ENCODE measurements around the gene LEUTX. TPM values are rescaled to one million over a fixed set of nuclear protein-coding genes. Genes with fewer than 3 reads are reported as not detected.

The LEUTX gene
- not detected for total RNA-seq
- not detected for polyA plus RNA-seq

GRCh38 chr19:39778763-39779162, at the start of gene LEUTX:
Gene LEUTX, plus strand, starts transcription at chr19:39778854. Its CDS starts 67 bp downstream, at chr19:39778921.
- H3K4me3 Mint-ChIP-seq = no peak within 1 kb of the TSS
- H3K36me3 ChIP-seq (ENCODE audit: insufficient read depth, low read length) = no peaks in the 10 kb centered on the region
- no peaks in the 10 kb centered on the region for H3K9me3 Mint-ChIP-seq
- CTCF ChIA-PET = no interaction called here
- no peak within 1 kb of the TSS for H3K27ac Mint-ChIP-seq
- no peak for DNase-seq
- H3K27me3 Mint-ChIP-seq = peaks cover 18 to 27% of the 10 kb centered on the region in 2 donors
- no peaks in the 10 kb centered on the region for H3K9me3 ChIP-seq (ENCODE audit: low read length)
- no peak within 1 kb of the TSS for H3K27ac ChIP-seq (ENCODE audit: low read depth, low read length)
- H3K27me3 ChIP-seq (ENCODE audit: insufficient read depth, low read length, poor library complexity, severe bottlenecking) = peaks cover 3% of the 10 kb centered on the region
- no peak within 1 kb of the TSS for H3K4me3 ChIP-seq (ENCODE audit: low read length)
- no peaks in the 10 kb centered on the region for H3K36me3 Mint-ChIP-seq
- POLR2A ChIA-PET = no interaction called here
- no peaks in the 10 kb centered on the region for H3K4me1 ChIP-seq (ENCODE audit: insufficient read depth, low read length)
- H3K4me1 Mint-ChIP-seq = peaks cover 0 to 5% (median 0%) of the 10 kb centered on the region in 3 donors

GRCh38 chr19:39729594-39729993, 49.1 kb upstream of the LEUTX start:
- Histone ChIP-seq H3K9me3 (ENCODE audit: low read length) (no peaks in the 10 kb centered on the region), H3K27me3 (ENCODE audit: insufficient read depth, low read length, poor library complexity, severe bottlenecking) (peaks cover 3% of the 10 kb centered on the region), H3K27ac (ENCODE audit: low read depth, low read length) (no peak overlapping the region), H3K4me3 (ENCODE audit: low read length) (no peak overlapping the region), H3K4me1 (ENCODE audit: insufficient read depth, low read length) (no peaks in the 10 kb centered on the region), H3K36me3 (ENCODE audit: insufficient read depth, low read length) (no peaks in the 10 kb centered on the region)
- H3K4me1 Mint-ChIP-seq = no peaks in the 10 kb centered on the region
- no peaks in the 10 kb centered on the region for H3K9me3 Mint-ChIP-seq
- no peaks in the 10 kb centered on the region for H3K36me3 Mint-ChIP-seq
- DNase-seq = no peak
- ChIA-PET POLR2A (no interaction called here), CTCF (no interaction called here)
- H3K27me3 Mint-ChIP-seq = peaks cover 9 to 51% of the 10 kb centered on the region in 2 donors
- H3K27ac Mint-ChIP-seq = no peak overlapping the region
- H3K4me3 Mint-ChIP-seq = no peak overlapping the region

GRCh38 chr19:39731685-39732084, 47.0 kb upstream of the LEUTX start:
- H3K9me3 ChIP-seq (ENCODE audit: low read length) = no peaks in the 10 kb centered on the region
- Mint-ChIP-seq H3K27me3 (peaks cover 8 to 38% of the 10 kb centered on the region in 2 donors), H3K27ac (no peak overlapping the region), H3K36me3 (no peaks in the 10 kb centered on the region), H3K4me1 (no peaks in the 10 kb centered on the region), H3K4me3 (no peak overlapping the region), H3K9me3 (no peaks in the 10 kb centered on the region)
- H3K27me3 ChIP-seq (ENCODE audit: insufficient read depth, low read length, poor library complexity, severe bottlenecking) = peaks cover 3% of the 10 kb centered on the region
- POLR2A ChIA-PET = no interaction called here
- no peaks in the 10 kb centered on the region for H3K36me3 ChIP-seq (ENCODE audit: insufficient read depth, low read length)
- H3K4me1 ChIP-seq (ENCODE audit: insufficient read depth, low read length) = peaks cover 8% of the 10 kb centered on the region
- CTCF ChIA-PET = no interaction called here
- H3K4me3 ChIP-seq (ENCODE audit: low read length) = no peak overlapping the region
- no peak overlapping the region for H3K27ac ChIP-seq (ENCODE audit: low read depth, low read length)
- no peak for DNase-seq

GRCh38 chr19:39733841-39734240, 44.8 kb upstream of the LEUTX start:
- no peak for DNase-seq
- H3K4me3 Mint-ChIP-seq = no peak overlapping the region
- Histone ChIP-seq H3K4me3 (ENCODE audit: low read length) (no peak overlapping the region), H3K4me1 (ENCODE audit: insufficient read depth, low read length) (peaks cover 12% of the 10 kb centered on the region), H3K9me3 (ENCODE audit: low read length) (no peaks in the 10 kb centered on the region), H3K36me3 (ENCODE audit: insufficient read depth, low read length) (no peaks in the 10 kb centered on the region), H3K27ac (ENCODE audit: low read depth, low read length) (no peak overlapping the region), H3K27me3 (ENCODE audit: insufficient read depth, low read length, poor library complexity, severe bottlenecking) (no peaks in the 10 kb centered on the region)
- ChIA-PET CTCF (no interaction called here), POLR2A (no interaction called here)
- no peak overlapping the region for H3K27ac Mint-ChIP-seq
- H3K9me3 Mint-ChIP-seq = no peaks in the 10 kb centered on the region
- H3K4me1 Mint-ChIP-seq = peaks cover 0 to 9% (median 0%) of the 10 kb centered on the region in 3 donors
- H3K36me3 Mint-ChIP-seq = no peaks in the 10 kb centered on the region
- peaks cover 12 to 31% of the 10 kb centered on the region in 2 donors for H3K27me3 Mint-ChIP-seq

- H3K4me1 Mint-ChIP-seq = peaks cover 0 to 15% (median 2%) of the 10 kb centered on the region in 3 donors
- POLR2A ChIA-PET = no interaction called here
- H3K27me3 Mint-ChIP-seq = peaks cover 14 to 32% of the 10 kb centered on the region in 2 donors
- no peaks in the 10 kb centered on the region for H3K36me3 Mint-ChIP-seq
- Histone ChIP-seq H3K4me3 (ENCODE audit: low read length) (no peak overlapping the region), H3K4me1 (ENCODE audit: insufficient read depth, low read length) (peaks cover 12% of the 10 kb centered on the region), H3K27me3 (ENCODE audit: insufficient read depth, low read length, poor library complexity, severe bottlenecking) (no peaks in the 10 kb centered on the region), H3K27ac (ENCODE audit: low read depth, low read length) (no peak overlapping the region), H3K9me3 (ENCODE audit: low read length) (no peaks in the 10 kb centered on the region), H3K36me3 (ENCODE audit: insufficient read depth, low read length) (no peaks in the 10 kb centered on the region)
- no peak overlapping the region for H3K4me3 Mint-ChIP-seq
- no peak for DNase-seq
- no peaks in the 10 kb centered on the region for H3K9me3 Mint-ChIP-seq
- CTCF ChIA-PET = no interaction called here
- H3K27ac Mint-ChIP-seq = no peak overlapping the region
Observed at GRCh38 chr19:39735688-39736087, 43.0 kb upstream of the LEUTX start.

- H3K36me3 ChIP-seq (ENCODE audit: insufficient read depth, low read length) = no peaks in the 10 kb centered on the region
- H3K4me1 ChIP-seq (ENCODE audit: insufficient read depth, low read length) = peaks cover 12% of the 10 kb centered on the region
- H3K27me3 ChIP-seq (ENCODE audit: insufficient read depth, low read length, poor library complexity, severe bottlenecking) = no peaks in the 10 kb centered on the region
- H3K36me3 Mint-ChIP-seq = no peaks in the 10 kb centered on the region
- H3K27ac ChIP-seq (ENCODE audit: low read depth, low read length) = no peak overlapping the region
- H3K27ac Mint-ChIP-seq = peak overlapping the region in 1 of 8 donors; percentile 12
- H3K9me3 ChIP-seq (ENCODE audit: low read length) = no peaks in the 10 kb centered on the region
- no peaks in the 10 kb centered on the region for H3K9me3 Mint-ChIP-seq
- H3K4me3 Mint-ChIP-seq = no peak overlapping the region
- H3K27me3 Mint-ChIP-seq = peaks cover 14 to 32% of the 10 kb centered on the region in 2 donors
- H3K4me3 ChIP-seq (ENCODE audit: low read length) = no peak overlapping the region
- no peak for DNase-seq
- peaks cover 0 to 15% (median 2%) of the 10 kb centered on the region in 3 donors for H3K4me1 Mint-ChIP-seq
- ChIA-PET POLR2A (no interaction called here), CTCF (no interaction called here)
Observed at GRCh38 chr19:39736088-39736487, 42.6 kb upstream of the LEUTX start.

- CTCF ChIA-PET = no interaction called here
- POLR2A ChIA-PET = no interaction called here
- Histone ChIP-seq H3K27ac (ENCODE audit: low read depth, low read length) (no peak overlapping the region), H3K4me3 (ENCODE audit: low read length) (no peak overlapping the region), H3K36me3 (ENCODE audit: insufficient read depth, low read length) (no peaks in the 10 kb centered on the region), H3K27me3 (ENCODE audit: insufficient read depth, low read length, poor library complexity, severe bottlenecking) (no peaks in the 10 kb centered on the region), H3K4me1 (ENCODE audit: insufficient read depth, low read length) (peaks cover 12% of the 10 kb centered on the region), H3K9me3 (ENCODE audit: low read length) (no peaks in the 10 kb centered on the region)
- DNase-seq = no peak
- peaks cover 13 to 29% of the 10 kb centered on the region in 2 donors for H3K27me3 Mint-ChIP-seq
- H3K27ac Mint-ChIP-seq = peak overlapping the region in 1 of 8 donors; percentile 37
- no peaks in the 10 kb centered on the region for H3K36me3 Mint-ChIP-seq
- no peaks in the 10 kb centered on the region for H3K9me3 Mint-ChIP-seq
- no peak overlapping the region for H3K4me3 Mint-ChIP-seq
- peaks cover 0 to 15% (median 2%) of the 10 kb centered on the region in 3 donors for H3K4me1 Mint-ChIP-seq
Observed at GRCh38 chr19:39737351-39737750, 41.3 kb upstream of the LEUTX start.

- POLR2A ChIA-PET = no interaction called here
- Histone ChIP-seq H3K36me3 (ENCODE audit: insufficient read depth, low read length) (no peaks in the 10 kb centered on the region), H3K27me3 (ENCODE audit: insufficient read depth, low read length, poor library complexity, severe bottlenecking) (no peaks in the 10 kb centered on the region), H3K4me3 (ENCODE audit: low read length) (no peak within 1 kb of the TSS), H3K27ac (ENCODE audit: low read depth, low read length) (no peak within 1 kb of the TSS), H3K9me3 (ENCODE audit: low read length) (no peaks in the 10 kb centered on the region), H3K4me1 (ENCODE audit: insufficient read depth, low read length) (peaks cover 12% of the 10 kb centered on the region)
- peaks cover 13 to 32% of the 10 kb centered on the region in 2 donors for H3K27me3 Mint-ChIP-seq
- H3K9me3 Mint-ChIP-seq = no peaks in the 10 kb centered on the region
- H3K36me3 Mint-ChIP-seq = no peaks in the 10 kb centered on the region
- H3K4me3 Mint-ChIP-seq = peak within 1 kb of the TSS in 1 of 7 donors; percentile 37
- CTCF ChIA-PET = no interaction called here
- H3K27ac Mint-ChIP-seq = peak within 1 kb of the TSS in 1 of 8 donors; percentile 37
- DNase-seq = no peak
- H3K4me1 Mint-ChIP-seq = peaks cover 0 to 15% (median 2%) of the 10 kb centered on the region in 3 donors
Observed at GRCh38 chr19:39737891-39738290, 40.8 kb upstream of the LEUTX start, which contains the start of gene CLC. Gene CLC, minus strand, starts transcription at chr19:39738029. Its CDS starts 77 bp downstream, at chr19:39737952.
